GM18507 (cell line): ENCODE data around the gene MVP.

ENCODE experiments used
- DNase-seq: peaks from one replicate; pipeline ENCODE4 v3.0.0; 2011; ENCODE audit warnings: low read depth; ENCODE audit not compliant: insufficient read length; ENCODE audit errors: extremely low spot score
- FAIRE-seq: peaks from 2 replicates; lab custom pipeline; 2011; peaks lifted over from hg19 to GRCh38; lab: Jason Lieb, UNC

The MVP gene

DNA sequence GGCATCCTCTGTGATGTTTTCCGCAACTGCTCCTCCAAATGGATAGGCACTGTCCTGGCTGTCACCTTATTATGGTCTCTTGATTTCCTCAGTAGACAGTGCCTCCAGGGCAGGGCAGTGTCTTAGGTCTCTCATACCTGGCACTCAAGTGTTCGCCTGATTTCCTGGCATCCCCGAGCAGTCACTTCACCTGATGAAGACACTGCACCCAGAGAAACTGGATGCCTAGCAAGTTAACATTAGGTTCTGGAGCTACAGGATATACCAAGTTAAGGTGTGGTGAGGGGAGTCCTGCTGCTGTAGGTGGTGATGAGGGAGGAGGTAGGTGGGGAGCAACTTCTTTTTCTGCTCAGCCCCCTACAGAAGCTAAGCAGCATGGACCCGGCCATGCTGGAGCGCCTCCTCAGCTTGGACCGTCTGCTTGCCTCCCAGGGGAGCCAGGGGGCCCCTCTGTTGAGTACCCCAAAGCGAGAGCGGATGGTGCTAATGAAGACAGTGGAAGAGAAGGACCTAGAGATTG, 17.8 kb upstream of the MVP start:
- FAIRE-seq (no peak), DNase-seq (no peak)

DNA sequence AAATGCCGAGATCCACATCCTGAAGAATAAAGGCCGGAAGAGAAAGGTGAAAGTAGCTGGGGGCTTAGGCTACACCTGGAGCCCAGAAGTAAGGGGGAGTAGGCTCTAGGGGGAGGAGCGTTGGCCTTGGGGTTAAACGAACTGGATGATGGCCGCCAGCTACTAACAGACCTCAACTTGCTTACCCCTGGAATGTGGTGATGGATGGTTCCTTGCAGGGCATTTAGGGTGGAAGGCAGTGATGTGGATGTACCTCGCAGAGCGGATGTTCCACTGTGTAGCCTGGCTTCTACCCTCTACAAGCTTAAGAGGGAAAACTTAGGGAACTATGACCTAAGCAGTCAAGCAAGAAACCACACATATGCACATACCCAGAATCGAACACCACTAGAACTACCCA, 16.2 kb upstream of the MVP start:
- FAIRE-seq (no peak), DNase-seq (no peak)

DNA sequence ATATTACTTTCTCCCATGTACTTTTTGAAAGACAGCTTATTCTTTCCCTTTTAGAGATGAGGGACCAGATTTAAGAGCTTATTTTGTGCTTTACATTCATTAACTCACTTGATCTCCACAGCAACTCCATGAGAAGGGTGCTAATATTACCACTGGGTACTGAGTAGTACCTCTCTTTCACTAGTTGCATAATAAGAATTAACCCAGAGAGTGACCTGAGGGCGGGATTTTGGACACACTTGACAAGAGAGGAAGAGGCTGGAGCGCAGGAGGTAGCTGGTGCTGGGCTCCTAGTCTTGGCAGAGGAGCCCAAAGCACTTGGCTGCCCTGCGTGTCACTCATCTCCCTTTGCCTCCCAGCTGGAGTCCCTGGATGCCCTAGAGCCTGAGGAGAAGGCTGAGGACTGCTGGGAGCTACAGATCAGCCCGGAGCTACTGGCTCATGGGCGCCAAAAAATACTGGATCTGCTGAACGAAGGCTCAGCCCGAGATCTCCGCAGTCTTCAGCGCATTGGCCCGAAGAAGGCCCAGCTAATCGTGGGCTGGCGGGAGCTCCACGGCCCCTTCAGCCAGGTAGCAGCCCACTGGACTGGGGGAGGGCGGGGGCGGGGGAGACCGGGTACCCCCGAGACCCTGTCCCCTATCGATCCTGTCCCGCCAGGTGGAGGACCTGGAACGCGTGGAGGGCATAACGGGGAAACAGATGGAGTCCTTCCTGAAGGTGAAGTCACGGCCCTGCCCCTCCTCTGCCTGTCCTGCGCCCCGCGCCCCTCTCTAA, 15.6 kb upstream of the MVP start:
- FAIRE-seq (no peak), DNase-seq (no peak)

- peak; percentile 96 for FAIRE-seq
- DNase-seq: peak; percentile 83
Observed at GRCh38 chr16:29805232-29806098, 14.8 kb upstream of the MVP start.

- FAIRE-seq (no peak), DNase-seq (no peak)
Observed at GRCh38 chr16:29806099-29806579, 14.1 kb upstream of the MVP start, which contains the start of gene MAZ. TSS of gene MAZ (plus strand) at chr16:29806529. CDS start at chr16:29806702, 173 bp downstream.

- DNase-seq (no peak), FAIRE-seq (no peak)
Observed at GRCh38 chr16:29806641-29807425, 13.4 kb upstream of the MVP start.

DNA sequence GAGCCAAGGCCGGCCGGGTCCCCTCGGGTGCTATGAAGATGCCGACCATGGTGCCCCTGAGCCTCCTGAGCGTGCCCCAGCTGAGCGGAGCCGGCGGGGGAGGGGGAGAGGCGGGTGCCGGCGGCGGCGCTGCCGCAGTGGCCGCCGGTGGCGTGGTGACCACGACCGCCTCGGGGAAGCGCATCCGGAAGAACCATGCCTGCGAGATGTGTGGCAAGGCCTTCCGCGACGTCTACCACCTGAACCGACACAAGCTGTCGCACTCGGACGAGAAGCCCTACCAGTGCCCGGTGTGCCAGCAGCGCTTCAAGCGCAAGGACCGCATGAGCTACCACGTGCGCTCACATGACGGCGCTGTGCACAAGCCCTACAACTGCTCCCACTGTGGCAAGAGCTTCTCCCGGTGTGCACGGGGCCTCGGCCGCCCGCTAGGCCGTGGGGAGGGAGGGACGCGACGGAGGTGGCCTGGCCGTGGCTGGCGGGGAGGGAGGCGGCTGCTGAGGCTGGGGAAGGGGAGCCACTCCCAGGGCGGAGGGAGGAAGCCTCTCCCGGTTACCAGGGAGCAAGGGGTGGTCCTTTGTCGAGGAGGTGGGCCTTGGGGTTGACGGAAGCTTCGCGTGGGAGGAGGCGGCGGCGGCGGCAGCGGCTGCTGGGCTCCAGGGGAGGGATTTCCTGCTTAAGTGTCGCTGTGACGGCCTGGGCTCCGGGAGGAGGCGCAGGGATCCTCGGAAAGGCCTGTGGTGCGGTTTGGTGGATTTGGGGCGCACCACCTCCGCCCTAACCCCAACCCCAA, 12.6 kb upstream of the MVP start:
- FAIRE-seq: peak; percentile 84
- DNase-seq: no peak

DNA sequence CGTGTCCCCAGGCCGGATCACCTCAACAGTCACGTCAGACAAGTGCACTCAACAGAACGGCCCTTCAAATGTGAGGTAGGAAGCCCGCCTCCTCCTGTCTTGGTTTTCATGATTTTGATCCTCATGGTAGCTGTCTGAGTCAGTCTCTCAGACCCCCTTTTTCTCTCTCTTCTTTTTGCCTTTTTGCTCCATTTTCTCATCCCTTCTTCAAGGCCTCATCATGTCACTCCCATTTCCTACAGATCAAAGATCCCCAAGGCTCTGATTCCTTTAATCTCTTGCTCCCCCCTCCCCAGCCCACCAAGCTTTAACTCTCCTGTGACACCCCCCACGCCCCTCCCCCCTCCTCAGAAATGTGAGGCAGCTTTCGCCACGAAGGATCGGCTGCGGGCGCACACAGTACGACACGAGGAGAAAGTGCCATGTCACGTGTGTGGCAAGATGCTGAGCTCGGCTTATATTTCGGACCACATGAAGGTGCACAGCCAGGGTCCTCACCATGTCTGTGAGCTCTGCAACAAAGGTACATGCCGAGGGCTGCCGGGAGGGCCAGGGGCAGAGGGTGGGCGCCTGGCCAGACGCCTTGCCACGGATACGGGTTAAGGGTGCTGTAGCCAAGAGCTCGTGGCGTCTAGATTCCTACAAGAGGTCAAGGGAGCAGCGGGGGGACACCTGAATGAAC, 11.9 kb upstream of the MVP start:
- FAIRE-seq: no peak

DNA sequence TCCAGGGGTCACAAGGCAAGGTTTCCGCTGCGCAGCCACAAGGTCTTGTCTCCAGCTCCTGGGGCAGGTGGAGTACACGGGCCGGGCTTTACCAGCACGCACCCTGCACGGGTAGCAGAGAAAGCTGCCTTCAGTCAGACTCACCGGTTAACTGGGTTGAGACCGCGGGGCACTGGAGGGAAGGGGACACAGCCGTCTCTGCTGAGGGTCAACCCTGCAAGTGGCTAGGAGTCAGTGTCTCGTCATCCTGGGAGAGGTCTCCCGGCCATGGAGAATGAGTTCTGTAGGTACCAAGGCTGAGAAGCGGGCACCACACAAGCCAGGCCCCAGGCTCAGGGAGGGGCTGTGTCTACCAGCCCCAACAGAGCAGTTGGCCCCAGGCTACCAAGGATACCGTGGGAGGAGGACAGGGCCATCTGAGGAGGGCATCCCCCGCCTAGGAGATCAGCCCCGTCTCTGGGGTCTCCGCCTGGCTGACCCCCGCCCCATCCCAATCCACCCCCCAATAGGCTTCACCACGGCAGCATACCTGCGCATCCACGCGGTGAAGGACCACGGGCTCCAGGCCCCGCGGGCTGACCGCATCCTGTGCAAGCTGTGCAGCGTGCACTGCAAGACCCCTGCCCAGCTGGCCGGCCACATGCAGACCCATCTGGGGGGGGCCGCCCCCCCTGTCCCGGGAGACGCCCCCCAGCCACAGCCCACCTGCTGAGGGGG, 11.1 kb upstream of the MVP start:
- FAIRE-seq: no peak

More for the DNA sequence above, 11.9 kb upstream of the MVP start:
- no peak for DNase-seq

GRCh38 chr16:29809850-29810698, 10.2 kb upstream of the MVP start:
- DNase-seq (no peak), FAIRE-seq (no peak)

More for the DNA sequence above, 11.1 kb upstream of the MVP start:
- no peak for DNase-seq

GRCh38 chr16:29810699-29811169, 9.5 kb upstream of the MVP start:
- DNase-seq: no peak
- no peak for FAIRE-seq

- FAIRE-seq (peak; percentile 99), DNase-seq (no peak)
Observed at GRCh38 chr16:29811170-29811895, 8.9 kb upstream of the MVP start.

GRCh38 chr16:29811896-29812665, 8.2 kb upstream of the MVP start, which contains the start of gene PRRT2:
TSS of gene PRRT2 (plus strand) at chr16:29812193. CDS start at chr16:29813055, 862 bp downstream.
- DNase-seq (no peak), FAIRE-seq (no peak)

GRCh38 chr16:29812754-29813643, 7.3 kb upstream of the MVP start:
- DNase-seq: no peak

More at GRCh38 chr16:29812754-29813643, 7.3 kb upstream of the MVP start:
- FAIRE-seq: no peak
